Mesodermal cell (in vitro differentiated cells): Measurements from ENCODE around the gene SNAPC4.

Experiments used
- H3K27ac ChIP-seq: 2 replicates; pipeline ENCODE4 v1.7.0; 2013; ENCODE audit warnings: mild to moderate bottlenecking, low read depth, low read length, moderate library complexity; ENCODE audit not compliant: severe bottlenecking
- H3K36me3 ChIP-seq: 2 replicates; pipeline ENCODE4 v1.7.1; 2013; ENCODE audit warnings: mild to moderate bottlenecking, low read length, moderate library complexity; ENCODE audit not compliant: control insufficient read depth, insufficient read depth
- H3K4me1 ChIP-seq: one replicate; pipeline ENCODE4 v1.7.1; 2013; ENCODE audit warnings: mild to moderate bottlenecking, low read length; ENCODE audit not compliant: insufficient read depth, control insufficient read depth, poor library complexity, severe bottlenecking
- H3K4me3 ChIP-seq: 2 replicates; pipeline ENCODE4 v1.7.0; 2013; ENCODE audit warnings: low read length, control low read depth, mild to moderate bottlenecking; ENCODE audit not compliant: insufficient read depth, poor library complexity, severe bottlenecking; ENCODE audit errors: extremely low read depth
- H3K9me3 ChIP-seq: 2 replicates; pipeline ENCODE4 v1.7.1; 2013; ENCODE audit warnings: mild to moderate bottlenecking, low read length, moderate library complexity; ENCODE audit not compliant: control insufficient read depth
- WGBS, 2 experiments: methylation state at CpG; one replicate each; pipeline ENCODE4 v1.1.5; 2013; ENCODE audit warnings: missing lambda C conversion rate in 2 of 2; ENCODE audit not compliant: insufficient coverage in 2 of 2; 5-methylcytosine and 5-hydroxymethylcytosine counted together

The SNAPC4 gene

DNA sequence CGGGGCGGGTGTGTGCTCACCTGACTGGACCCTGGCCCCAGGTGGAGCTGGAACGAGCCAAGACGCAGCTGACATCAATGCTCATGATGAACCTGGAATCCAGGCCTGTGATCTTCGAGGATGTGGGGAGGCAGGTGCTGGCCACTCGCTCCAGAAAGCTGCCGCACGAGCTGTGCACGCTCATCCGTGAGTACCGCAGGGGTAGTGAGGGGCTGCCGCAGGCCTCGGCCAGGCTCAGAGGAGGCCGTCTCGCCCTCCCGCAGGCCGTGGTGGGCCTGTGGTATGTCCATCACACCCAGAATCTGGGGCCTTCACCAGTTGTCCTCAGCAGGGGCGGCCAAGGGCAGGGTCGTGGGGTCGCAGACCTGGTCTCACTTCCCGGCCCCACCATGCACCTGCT is 21.8 kb upstream of the SNAPC4 start:
- Histone ChIP-seq H3K4me3 (no peak overlapping the region), H3K36me3 (peaks cover 90% of the 10 kb centered on the region)
- 90 to 94% methylated on average over 21 of the region's 21 CpGs for WGBS, 2 experiments

DNA sequence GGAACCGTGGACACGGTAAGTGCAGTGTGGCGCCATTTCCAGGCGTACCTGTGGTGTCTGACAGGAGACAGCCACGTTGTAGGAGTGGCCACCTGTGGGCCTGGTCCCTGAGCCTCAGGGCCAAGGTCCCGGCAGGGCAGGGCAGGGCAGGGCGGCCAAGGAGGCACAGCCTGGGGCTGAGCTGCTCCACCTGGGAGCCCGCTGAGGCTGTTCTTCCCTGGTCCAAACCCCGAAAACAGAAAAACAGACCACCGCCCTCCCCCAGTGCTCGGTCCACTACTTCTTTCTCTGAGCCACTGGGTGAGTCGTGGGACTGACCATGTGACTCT is 19.1 kb upstream of the SNAPC4 start:
- Histone ChIP-seq H3K4me3 (no peak overlapping the region), H3K4me1 (peaks cover 7% of the 10 kb centered on the region), H3K9me3 (no peaks in the 10 kb centered on the region), H3K27ac (no peak overlapping the region), H3K36me3 (peaks cover 96% of the 10 kb centered on the region)
- WGBS, 2 experiments = 96 to 97% methylated on average over 10 to 11 of the region's 12 CpGs

More for the DNA sequence above, 21.8 kb upstream of the SNAPC4 start:
- no peak overlapping the region for H3K27ac ChIP-seq
- no peaks in the 10 kb centered on the region for H3K9me3 ChIP-seq
- H3K4me1 ChIP-seq = peaks cover 7% of the 10 kb centered on the region

DNA sequence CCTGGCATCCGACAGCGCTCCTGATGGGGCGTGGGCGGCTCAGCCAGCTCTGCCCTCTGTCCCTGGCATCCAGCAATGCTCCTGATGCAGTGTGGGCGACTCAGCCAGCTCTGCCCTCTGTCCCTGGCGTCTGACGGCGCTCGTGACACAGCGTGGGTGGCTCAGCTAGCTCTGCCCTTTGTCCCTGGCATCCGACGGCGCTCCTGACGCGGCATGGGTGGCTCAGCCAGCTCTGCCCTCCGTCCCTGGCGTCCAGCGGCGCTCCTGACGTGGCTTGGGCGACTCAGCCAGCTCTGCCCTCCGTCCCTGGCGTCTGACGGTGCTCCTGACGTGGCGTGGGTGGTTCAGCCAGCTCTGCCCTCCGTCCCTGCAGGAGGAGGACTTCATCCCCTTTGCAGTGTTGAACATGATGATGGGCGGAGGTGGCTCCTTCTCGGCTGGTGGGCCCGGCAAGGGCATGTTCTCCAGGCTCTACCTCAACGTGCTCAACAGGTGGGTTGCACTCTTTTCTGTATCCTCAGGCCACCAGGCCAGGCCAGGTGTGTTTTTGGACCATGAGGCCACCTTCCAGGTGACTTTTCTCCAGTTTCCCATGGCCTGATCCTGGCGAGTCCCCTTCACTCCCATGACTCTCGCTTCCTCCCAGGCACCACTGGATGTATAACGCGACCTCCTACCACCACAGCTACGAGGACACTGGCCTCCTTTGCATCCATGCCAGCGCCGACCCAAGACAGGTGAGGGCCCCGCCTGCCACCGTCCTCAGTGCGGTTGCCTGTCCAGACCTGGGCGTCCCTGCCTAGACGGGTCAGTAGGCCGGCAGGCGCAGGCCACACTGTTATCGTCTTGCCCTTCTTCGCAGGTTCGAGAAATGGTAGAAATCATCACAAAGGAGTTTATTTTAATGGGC is 18.5 kb upstream of the SNAPC4 start:
- Histone ChIP-seq H3K36me3 (peaks cover 96% of the 10 kb centered on the region), H3K4me1 (peaks cover 7% of the 10 kb centered on the region), H3K4me3 (no peak overlapping the region), H3K9me3 (no peaks in the 10 kb centered on the region), H3K27ac (no peak overlapping the region)
- 95 to 96% methylated on average over 47 to 48 of the region's 48 CpGs for WGBS, 2 experiments

DNA sequence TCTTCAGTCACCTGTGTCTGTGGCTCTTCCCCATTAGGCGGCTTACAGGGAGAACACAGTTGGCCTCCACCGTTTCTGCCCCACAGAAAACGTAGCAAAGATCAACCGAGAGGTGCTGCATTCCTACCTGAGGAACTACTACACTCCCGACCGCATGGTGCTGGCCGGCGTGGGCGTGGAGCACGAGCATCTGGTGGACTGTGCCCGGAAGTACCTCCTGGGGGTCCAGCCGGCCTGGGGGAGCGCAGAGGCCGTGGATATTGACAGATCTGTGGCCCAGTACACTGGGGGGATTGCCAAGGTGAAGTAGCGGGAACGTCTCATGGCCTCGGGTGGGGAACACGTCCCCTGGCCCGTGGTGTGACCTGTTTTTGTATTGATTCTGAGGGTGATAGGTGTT is 16.9 kb upstream of the SNAPC4 start:
- Histone ChIP-seq H3K9me3 (no peaks in the 10 kb centered on the region), H3K27ac (no peak overlapping the region), H3K36me3 (peaks cover 95% of the 10 kb centered on the region), H3K4me3 (no peak overlapping the region), H3K4me1 (peaks cover 10% of the 10 kb centered on the region)
- 95 to 96% methylated on average over 15 to 19 of the region's 19 CpGs for WGBS, 2 experiments

DNA sequence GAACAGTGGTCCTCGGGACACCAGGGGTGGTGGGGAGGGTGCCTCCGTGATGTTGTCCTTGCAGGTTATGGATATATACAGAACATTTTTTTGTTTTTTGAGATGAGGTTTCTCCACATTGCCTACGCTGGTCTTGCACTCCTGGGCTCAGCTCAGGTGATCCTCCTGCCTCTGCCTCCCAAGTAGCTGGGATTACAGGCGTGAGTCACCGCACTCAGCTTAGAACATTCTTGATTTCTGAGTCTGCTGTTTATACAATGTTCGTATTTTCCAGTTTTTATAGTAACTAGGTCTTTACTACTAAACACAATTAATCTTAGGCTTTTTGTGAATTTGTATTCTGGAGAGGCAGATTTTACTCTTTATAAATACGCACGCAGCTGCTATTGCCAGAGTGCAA is 16.5 kb upstream of the SNAPC4 start:
- H3K36me3 ChIP-seq = peaks cover 94% of the 10 kb centered on the region
- H3K9me3 ChIP-seq = no peaks in the 10 kb centered on the region
- WGBS, 2 experiments = 93 to 98% methylated on average over 7 of the region's 8 CpGs

DNA sequence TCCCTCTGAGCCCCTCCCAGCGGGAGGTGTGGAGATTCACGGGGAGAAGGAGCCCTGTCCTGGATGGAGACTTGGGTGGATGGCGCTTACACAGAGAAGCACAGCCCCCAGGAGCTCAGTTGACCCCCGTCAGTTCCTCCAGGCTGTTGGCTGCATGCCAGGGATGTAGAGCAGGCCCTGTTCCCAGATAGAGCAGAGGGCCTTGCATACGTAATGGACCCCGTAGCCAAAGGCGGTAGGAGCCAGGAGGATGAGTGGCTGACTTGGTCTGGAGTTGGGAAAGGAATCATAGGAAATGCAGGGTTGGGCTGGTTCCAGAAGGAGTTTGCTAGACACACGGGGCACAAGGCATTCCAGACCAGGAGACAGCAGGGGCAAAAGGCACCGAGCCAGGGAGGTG is 13.0 kb upstream of the SNAPC4 start:
- Histone ChIP-seq H3K4me3 (no peak overlapping the region), H3K36me3 (peaks cover 68% of the 10 kb centered on the region), H3K9me3 (no peaks in the 10 kb centered on the region), H3K27ac (no peak overlapping the region), H3K4me1 (peaks cover 13% of the 10 kb centered on the region)
- 95 to 96% methylated on average over 8 to 9 of the region's 9 CpGs for WGBS, 2 experiments

More for the DNA sequence above, 16.5 kb upstream of the SNAPC4 start:
- no peak overlapping the region for H3K27ac ChIP-seq
- H3K4me1 ChIP-seq = peaks cover 14% of the 10 kb centered on the region
- no peak overlapping the region for H3K4me3 ChIP-seq

DNA sequence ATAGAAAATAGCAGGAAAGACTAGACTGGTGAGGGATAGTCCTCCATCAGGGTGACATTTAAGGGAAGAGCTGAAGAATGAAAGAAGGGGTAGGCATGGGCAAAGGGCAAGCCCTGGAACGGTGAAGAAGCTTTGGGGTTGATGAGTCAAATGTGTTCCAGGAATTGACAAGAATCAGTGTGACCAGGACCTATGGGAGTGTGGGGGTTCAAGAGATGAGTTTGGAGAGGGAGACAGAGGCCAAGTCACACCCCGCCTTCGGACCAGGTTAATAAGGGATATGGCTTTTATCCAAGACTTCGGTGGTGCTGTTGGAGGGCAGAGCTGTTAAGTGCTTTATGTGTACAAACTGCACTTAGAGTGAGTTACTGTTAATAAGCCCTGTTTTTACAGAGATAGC is 11.4 kb upstream of the SNAPC4 start:
- H3K27ac ChIP-seq = peak overlapping the region; percentile 89

DNA sequence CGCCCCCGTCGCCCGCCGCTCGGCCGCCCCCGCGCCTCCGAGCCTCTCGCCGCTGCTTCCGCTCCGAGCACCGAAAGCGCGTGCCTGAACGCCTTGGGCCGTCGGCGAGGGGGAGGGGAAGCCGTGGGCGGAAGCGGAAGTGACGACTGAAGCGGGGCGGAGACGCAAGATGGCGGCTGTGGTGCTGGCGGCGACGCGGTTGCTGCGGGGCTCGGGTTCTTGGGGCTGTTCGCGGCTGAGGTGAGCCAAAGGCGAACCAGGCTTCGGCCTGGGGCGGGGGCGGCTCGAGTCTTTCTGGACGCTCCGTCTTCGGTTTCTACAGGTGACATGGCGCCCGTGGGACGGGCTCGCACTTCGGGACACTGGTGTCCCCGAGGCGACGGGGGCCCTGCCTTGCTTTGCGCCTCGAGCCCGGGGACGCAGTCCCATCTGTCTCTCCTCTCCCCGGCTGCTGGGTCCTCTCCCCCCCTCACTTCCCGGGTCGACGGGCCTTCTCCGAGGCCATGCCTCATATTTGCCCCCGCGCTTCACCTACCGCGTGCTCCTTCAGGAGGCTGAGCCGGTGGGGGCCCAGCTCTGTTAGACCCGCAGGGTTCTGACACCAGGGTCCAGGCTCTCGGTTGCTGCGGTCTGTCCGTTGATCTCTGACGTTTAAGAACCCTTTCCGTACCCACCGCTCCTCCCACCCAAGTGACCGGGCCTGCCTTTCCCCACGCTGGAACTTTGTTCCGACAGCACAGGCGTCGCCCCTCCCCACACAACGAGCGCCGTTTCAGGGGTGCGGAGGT is 10.7 kb upstream of the SNAPC4 start, which contains the start of the genes ENTR1 and PMPCA:
ENTR1 (minus strand) TSS at position 115 of the 788 bp plus-strand sequence. CDS start 217 bp downstream, outside the sequence.
PMPCA (plus strand) TSS at position 159 of the 788 bp plus-strand sequence; CDS start at position 170, 11 bp downstream.
- WGBS, 2 experiments = 1% methylated on average over 59 to 74 of the region's 83 CpGs
- peak within 1 kb of the TSS; percentile 94 for H3K4me3 ChIP-seq
- peak within 1 kb of the TSS; percentile 89 for H3K27ac ChIP-seq
- peaks cover 13% of the 10 kb centered on the region for H3K4me1 ChIP-seq
- H3K36me3 ChIP-seq = peaks cover 63% of the 10 kb centered on the region
- H3K9me3 ChIP-seq = no peaks in the 10 kb centered on the region

More for the DNA sequence above, 11.4 kb upstream of the SNAPC4 start:
- Histone ChIP-seq H3K9me3 (no peaks in the 10 kb centered on the region), H3K4me3 (peak overlapping the region; percentile 94), H3K36me3 (peaks cover 64% of the 10 kb centered on the region), H3K4me1 (peaks cover 13% of the 10 kb centered on the region)
- 76 to 88% methylated on average over 4 of the region's 4 CpGs for WGBS, 2 experiments

DNA sequence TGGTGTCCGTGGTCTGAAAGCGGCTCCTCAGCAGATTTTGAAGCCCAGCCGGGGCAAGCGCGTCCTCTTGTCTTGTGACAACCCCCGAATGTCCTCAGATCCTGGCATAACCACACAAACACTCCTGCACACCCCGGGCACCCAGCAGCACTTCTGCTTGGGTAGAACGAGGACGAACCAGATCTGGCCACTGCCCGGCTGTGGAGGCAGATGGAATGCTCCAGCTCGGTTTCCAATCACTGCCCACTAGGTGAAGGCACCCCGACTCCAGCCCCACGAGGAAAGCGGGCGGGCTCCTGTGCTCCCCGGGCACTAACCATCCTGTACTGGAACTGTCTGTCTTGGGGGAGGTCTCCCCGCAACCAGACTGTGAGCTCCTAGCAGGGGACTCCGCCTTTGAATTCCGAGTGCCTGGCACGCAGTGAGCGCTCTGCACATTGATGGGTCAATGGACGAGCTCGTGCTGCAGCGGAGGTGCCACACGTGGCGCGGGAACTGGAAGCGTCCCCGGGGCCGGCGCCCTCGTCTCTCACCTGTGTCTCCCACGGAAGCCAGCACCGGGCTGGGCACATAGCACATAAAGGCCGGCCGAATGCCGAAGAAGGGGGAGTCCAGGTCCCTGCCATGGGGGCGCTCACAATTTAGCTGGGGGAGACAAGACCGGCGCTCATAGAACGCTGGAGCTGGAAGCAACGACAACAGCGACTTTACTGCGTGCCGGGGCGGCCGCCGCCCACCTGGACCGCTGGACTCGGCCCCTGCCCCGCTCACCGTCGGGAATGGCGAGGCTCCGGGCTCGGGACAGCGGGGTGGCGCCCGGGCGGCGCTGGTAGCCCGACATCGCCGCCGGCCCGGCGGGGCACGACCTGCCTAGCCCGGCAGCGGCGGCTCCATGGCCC is 9.8 kb upstream of the SNAPC4 start:
- Histone ChIP-seq H3K9me3 (no peaks in the 10 kb centered on the region), H3K4me1 (peaks cover 13% of the 10 kb centered on the region), H3K27ac (peak overlapping the region; percentile 20), H3K36me3 (peaks cover 63% of the 10 kb centered on the region), H3K4me3 (peak overlapping the region; percentile 94)
- WGBS, 2 experiments = 8 to 12% methylated on average over 57 to 60 of the region's 71 CpGs

DNA sequence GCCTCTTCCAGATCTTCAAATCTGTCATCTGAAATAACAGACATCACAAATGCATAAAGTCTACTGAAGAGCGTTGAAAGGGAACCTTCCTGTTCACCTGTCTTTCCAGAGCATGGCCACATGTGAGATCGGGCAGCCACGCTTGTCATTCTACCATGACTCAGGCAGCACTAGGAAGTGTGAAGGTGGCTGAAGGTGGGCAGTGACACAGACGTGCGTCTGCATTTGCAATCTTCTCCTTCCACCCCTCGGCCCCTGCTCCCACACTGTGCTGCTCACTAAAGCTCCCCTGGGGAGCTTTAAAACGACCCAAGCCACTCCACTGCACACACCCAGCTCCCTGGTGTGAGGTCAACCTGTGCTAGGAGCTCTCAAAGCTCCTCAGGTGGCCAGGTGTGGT is 7.9 kb upstream of the SNAPC4 start:
- Histone ChIP-seq H3K4me3 (no peak overlapping the region), H3K4me1 (peaks cover 13% of the 10 kb centered on the region), H3K27ac (no peak overlapping the region), H3K36me3 (peaks cover 60% of the 10 kb centered on the region), H3K9me3 (no peaks in the 10 kb centered on the region)
- WGBS, 2 experiments = 83 to 88% methylated on average over 5 to 7 of the region's 7 CpGs
